HG02943 (cell line): ENCODE results near the gene KRTDAP.
A peak's percentile ranks its signal among the peaks of the same experiment; 100 is the strongest.

Experiments used
- ATAC-seq: cut with Tn5 transposase; IDR thresholded peaks from one replicate; pipeline ENCODE4 v1.9.1; 2021; ENCODE audit warnings: mild to moderate bottlenecking, low read depth, moderate library complexity; ENCODE audit not compliant: unreplicated experiment

Gene KRTDAP

DNA sequence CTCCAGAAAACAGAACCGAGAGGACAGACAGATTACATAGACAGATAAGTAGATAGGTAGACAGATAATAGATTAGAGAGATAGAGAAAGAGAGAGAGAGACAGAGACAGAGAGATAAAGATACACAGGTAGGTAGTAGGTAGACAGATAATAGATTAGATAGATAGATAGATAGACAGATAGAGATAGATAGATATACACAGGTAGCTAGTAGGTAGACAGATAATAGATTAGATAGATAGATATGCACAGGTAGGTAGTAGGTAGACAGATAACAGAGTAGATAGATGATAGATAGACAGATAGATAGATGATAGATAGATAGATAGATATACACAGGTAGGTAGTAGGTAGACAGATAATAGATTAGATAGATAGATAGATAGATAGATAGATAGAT, 32.1 kb downstream of the KRTDAP start:
- no peak for ATAC-seq

DNA sequence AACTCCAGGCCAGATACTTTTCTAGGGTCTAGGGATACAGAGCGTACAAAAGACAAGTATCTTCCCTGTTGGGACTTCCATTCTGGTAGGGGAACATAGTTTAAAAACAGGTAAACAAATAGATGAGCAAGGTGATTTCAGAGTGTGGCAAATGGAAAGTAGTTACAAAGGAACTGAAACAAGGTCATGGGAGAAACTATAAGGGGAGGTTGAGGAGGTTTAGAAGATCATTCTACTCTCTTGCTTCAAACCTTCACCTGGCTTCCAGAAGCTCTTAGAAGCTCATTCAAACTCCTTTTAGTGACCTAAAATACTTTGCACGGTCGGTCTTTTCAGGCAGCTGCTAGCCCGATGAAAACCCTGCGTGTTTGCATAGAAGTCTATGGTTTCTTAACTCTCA, 33.1 kb downstream of the KRTDAP start:
- no peak for ATAC-seq

DNA sequence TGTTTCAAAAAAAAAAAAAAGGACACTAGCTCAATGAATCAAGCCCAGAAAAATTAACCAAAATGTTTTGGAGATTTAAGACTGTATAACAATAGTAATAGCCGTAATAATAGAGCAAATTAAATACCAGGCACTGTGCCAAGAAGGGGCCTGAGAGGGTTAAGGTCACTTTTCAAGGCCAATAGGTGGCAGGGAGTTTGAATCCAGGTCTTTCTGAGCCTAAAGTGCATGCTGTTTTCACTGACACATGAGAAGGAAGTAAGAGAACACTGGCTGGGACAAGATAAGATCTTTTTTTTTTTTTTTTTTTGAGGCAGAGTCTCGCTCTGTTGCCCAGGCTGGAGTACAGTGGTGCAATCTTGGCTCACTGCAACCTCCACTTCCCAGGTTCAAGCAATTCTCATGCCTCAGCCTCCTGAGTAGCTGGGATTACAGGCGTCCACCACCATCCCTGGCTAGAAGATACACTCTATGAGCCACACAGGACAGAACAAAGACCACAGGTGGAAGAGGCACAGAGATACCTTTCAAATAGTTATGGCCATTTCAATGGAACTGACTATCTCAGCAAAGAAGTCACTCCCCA, 34.6 kb downstream of the KRTDAP start:
- no peak for ATAC-seq

DNA sequence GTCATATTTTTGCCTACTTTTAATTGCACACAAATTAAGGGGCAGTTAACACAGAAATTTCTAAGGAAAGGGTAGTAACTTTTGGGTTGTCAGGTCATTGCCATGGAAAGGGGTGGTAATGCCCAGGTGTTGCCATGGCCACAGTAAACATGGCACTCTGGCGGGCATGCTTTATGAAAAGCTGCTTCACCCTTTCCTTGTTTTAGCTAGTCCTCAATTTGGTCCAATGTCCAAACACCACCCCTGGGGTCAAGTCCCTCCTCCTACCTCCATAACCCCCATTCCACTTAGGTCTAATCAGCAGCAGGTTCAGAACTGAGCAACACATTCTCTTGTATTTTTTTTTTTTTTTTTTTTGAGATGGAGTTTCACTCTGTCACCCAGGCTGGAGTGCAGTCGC, 35.6 kb downstream of the KRTDAP start:
- no peak for ATAC-seq

DNA sequence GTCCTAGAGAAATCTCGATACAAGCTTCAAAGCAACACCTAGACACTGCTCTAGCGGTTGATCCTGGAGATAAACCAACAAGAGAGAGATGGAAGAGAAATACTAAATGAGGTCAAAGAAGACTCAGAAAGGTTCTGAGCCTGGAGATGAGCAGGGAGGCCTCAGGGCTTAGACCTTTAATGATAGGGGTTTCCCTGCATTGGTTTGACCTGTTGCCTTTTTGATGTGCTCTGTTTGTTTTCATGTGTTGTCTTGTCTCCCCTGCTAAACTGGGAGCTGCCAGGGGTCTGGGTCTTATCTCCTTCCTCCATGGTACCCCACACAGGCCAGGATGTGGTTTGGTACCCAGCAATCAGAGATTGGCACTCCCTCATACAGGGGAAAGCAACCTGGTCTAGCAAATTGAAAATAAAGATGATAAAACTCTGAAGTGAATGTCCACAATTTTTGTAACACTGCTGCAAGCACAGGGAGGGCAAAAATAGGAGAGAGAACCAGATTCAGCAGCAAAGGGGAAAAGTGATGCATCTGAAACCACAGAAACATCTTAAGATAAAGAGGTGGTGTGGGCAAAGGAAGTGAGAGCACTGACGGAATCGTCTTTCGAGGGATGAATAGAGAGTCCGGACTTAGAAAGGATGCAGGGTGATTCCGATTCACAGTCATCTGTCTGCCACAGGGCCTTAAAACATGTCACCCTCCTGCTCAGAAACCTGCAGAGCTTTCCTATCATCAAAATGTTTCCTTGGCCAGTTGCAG, 38.7 kb downstream of the KRTDAP start:
- peak; percentile 57 for ATAC-seq

DNA sequence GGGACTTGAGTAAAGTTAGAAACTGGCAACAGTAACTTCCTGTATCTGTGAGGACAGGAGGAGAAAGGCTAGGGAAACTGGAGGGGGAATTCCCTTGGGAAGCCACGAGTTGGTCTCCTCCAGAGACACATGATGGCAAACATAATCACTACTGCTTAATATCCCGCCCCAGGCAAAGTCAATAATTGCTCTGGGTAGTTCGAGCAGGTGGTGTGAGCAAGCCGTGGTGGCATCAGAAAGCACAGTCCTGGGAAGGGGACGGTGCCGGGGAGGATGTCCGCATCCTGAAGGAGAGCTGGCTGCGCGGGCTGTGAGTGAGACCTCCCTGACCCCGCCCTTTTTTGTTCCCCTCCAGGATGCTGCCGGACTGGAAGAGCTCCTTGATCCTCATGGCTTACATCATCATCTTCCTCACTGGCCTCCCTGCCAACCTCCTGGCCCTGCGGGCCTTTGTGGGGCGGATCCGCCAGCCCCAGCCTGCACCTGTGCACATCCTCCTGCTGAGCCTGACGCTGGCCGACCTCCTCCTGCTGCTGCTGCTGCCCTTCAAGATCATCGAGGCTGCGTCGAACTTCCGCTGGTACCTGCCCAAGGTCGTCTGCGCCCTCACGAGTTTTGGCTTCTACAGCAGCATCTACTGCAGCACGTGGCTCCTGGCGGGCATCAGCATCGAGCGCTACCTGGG, 40.8 kb downstream of the KRTDAP start:
- ATAC-seq, result no peak

DNA sequence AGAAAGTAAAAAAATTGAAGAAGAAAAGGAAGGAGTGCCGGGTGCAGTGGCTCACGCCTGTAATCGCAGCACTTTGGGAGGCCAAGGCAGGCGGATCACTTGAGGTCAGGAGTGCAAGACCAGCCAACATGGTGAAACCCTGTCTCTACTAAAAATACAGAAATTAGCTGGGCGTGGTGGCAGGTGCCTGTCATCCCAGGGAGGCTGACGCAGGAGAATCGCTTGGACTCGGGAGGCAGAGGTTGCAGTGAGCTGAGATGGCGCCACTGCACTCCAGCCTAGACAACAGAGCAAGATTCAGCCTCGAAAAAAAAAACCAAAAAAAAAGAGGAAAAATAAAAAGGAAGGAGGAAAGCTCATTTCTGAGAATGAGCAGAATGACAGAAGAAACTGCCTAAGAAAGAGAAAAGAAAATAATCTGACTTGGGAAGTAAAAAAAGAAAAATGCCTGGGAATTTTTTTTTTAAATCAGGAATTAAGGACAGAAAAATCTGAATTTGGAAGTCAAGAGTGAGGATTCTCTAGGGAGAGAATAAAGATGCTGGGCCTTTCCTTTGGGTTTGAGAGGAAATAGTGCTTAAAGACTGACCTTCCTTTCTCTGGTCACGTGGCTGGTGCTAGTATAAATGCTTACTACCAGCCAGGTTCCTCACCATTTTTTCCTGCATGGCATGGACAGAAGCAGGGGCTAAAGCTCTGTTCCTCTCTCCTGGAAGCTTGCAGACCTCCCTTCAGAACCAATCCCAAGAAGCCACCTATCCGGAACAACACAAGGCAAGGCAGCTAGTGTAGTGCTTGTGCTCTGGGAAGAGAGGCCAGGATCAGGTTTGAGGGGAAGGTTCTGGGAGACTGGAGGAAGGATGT, 42.4 kb downstream of the KRTDAP start, which contains the start of gene FFAR2:
Gene FFAR2 (plus strand): TSS at position 652 of the 864 bp plus-strand sequence. CDS start 1,458 bp downstream, outside the sequence.
- no peak for ATAC-seq

DNA sequence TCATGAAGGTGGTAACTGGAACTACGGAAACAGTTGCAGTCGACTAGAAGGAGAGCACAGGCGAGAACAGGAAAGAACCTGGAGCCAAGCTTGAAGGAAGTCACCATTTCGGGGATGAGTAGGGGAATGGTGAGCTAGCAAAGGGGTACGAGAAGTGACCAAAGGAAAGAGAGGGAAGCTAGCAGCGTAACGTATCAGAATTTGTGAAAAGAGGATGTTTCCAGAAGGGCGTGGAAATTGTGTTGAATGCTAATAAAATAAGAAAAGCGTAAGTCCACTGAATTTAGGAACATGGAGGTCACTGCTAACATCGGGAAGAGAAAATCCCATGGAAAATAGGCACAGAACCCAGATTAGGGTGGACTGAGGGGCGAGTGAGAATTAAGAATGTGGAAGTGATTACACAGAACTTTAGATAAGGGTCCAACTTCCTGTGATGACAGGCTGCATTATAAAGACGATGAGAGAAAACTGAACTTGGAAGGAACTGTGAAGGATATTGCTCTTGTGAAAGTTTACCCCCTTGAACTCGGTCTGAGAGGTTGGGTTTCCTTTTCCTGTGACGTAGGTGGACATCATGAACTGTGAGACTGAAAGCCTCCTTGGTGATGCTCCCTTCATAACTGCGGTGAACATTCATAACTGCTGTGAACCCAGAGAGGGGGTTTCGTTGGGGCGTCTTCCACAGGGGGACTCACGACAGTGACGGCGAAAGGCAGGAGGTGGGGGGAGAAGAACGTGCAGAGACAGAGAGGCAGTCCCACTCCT, 44.3 kb downstream of the KRTDAP start:
- ATAC-seq, result no peak

DNA sequence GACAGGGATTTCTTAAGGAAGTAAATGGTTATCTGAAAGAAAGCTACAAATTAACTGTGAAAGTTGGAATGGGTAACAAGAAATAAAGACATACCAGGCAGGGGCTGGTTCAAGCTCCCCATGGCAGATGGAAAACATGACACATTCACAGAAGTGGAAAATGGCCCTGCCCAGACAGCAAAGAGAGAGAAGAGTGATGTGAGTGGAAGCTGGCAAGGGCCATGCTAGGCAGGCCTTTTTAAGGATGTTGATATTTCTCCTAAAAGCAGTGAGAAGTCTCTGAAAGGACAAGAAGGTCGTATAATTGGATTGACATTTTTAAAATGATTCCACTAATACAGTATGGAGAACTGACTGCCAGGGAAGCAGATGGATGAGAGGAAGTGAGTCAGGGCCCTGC, 45.5 kb downstream of the KRTDAP start:
- ATAC-seq, result no peak

DNA sequence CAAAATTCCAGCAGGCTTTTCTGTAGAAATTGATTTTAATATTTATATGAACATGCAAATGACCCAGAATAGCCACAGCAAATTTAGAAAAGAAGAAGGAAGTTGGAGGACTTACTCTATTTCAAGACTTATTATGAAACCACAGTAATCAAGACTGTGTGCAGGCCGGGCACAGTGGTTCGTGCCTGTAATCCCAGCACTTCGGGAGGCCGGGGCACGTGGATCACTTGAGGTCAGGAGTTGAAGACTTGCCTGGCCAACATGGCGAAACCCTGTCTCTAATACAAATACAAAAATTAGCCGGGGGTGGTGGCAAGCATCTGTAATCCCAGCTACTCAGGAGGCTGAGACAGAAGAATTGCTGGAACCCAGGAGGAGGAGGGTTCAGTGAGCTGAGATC, 48.2 kb downstream of the KRTDAP start:
- ATAC-seq, result no peak

DNA sequence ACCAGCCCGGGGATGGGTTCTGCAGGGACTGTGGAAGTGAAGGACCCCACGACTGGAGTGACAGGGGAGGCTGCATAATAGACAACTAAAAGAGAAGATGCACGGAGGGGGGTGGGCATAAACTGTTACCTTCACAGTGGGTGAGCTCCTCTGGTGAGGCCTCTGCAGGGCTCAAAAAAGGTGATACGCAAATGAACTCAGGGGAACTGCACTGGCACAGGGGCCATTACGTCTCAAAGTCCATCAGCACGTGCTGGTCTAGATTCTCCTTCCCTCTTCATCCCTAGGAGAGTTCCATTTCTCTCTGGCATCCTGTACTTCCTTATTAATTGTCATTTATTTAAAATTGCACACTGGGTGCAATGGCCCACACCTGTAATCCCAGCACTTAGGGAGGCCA, 50.3 kb downstream of the KRTDAP start:
- ATAC-seq, result no peak

DNA sequence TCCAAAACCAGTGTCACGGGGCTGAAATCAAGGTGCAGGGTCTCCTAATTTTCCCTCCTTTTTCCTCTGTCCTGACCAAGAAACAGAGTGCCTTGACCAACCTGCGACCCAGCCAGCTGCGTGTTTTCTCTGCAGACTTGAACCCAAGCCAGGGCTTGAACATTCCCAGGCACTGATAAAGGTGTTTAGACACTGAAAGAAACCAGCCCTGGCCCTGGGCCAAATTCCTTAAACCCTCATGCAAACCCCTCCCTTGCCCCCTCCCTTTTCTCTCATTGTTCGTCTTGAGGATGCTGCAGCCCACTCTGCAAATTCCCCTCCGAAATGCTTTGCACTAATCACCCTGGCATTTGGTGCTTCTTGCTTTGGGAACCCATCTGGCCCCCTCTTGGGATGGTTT, 51.7 kb downstream of the KRTDAP start:
- no peak for ATAC-seq

DNA sequence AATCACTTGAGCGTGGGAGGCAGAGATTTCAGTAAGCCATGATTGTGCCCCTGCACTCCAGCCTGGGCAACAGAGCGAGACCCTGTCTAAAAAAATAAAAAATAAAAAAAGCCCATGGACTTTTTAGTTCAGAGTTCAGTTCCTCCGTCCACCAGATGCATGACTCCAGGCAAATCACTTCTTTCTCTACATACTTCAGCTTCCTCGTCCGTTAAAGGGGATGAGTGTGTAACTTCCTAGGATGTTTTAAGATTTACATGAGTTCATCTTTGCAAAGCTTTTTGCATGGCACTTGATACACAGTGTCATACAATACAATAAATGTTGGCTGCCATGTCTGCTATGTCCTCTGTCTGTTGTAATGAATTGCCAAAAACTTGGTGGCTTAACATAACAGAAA, 52.2 kb downstream of the KRTDAP start:
- ATAC-seq, result no peak

DNA sequence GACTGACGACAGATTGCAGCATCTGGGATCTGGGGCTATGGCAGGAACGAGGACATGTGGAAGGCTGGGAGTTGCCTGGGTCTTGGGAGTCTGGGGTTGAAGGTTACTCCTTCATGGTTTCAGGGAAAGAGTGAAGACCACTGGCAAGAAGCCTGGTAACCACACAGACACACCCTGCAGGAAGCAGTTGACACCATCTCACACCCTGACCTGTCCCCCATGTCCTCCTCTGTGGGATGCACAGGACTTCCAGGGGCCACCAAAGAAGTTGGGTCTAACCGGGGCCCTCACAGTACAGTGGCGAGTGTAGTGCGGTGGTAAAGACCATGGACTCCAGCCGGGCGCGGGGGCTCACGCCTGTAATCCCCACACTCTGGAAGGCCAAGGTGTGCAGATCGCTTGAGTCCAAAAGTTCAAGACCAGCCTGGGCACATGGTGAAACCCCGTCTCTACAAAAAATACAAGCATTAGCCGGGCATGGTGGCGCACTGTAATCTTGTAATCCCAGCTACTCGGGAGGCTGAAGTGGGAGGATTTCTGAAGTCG, 52.8 kb downstream of the KRTDAP start:
- no peak for ATAC-seq
